OCI-LY7 (cell line): ENCODE data around the gene CLCN2.

Source experiments
- EZH2phosphoT487 ChIP-seq: fragments of 200-600 bp; sonication (generic); IDR thresholded peaks from 2 replicates; pipeline ENCODE4 v1.6.1; 2018; ENCODE audit warnings: low read depth, borderline replicate concordance, mild to moderate bottlenecking, mixed run types, antibody characterized with exemption, low read length, moderate library complexity, mixed read lengths
- TF ChIP-seq, protein P1 (sequence below): fragments of 200-600 bp; sonication (generic); conservative IDR thresholded peaks from 2 replicates; pipeline ENCODE4 v1.5.1; 2014; ENCODE audit warnings: mild to moderate bottlenecking, antibody characterized with exemption, low read length, moderate library complexity, mixed read lengths

GRCh38 chr3:184300378-184300720 is 61.1 kb downstream of the CLCN2 start:
- TF ChIP-seq, protein P1, sequence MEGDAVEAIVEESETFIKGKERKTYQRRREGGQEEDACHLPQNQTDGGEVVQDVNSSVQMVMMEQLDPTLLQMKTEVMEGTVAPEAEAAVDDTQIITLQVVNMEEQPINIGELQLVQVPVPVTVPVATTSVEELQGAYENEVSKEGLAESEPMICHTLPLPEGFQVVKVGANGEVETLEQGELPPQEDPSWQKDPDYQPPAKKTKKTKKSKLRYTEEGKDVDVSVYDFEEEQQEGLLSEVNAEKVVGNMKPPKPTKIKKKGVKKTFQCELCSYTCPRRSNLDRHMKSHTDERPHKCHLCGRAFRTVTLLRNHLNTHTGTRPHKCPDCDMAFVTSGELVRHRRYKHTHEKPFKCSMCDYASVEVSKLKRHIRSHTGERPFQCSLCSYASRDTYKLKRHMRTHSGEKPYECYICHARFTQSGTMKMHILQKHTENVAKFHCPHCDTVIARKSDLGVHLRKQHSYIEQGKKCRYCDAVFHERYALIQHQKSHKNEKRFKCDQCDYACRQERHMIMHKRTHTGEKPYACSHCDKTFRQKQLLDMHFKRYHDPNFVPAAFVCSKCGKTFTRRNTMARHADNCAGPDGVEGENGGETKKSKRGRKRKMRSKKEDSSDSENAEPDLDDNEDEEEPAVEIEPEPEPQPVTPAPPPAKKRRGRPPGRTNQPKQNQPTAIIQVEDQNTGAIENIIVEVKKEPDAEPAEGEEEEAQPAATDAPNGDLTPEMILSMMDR, result no peak
- TF ChIP-seq EZH2phosphoT487, result no peak
